HepG2 (cell line): ENCODE data around the gene DUSP7. TPM values are rescaled to one million over a fixed set of nuclear protein-coding genes. Genes with fewer than 3 reads are reported as not detected.

Experiments used
- ATAC-seq: fragments of 200-7000 bp; cut with Tn5 transposase; 3 replicates; pipeline ENCODE4 v1.9.1; 2020; ENCODE audit warnings: mild to moderate bottlenecking, moderate library complexity
- BruUV-seq: library from RNA; stranded (reverse); fragments of 400-500 nt; replicated peaks from 2 replicates; lab custom pipeline; 2021; lab: Mats Ljungman, UMichigan
- CTCF ChIA-PET: fragments of 300-600 bp; formaldehyde crosslinking; extraction: SDS; loops from one replicate; lab custom pipeline; 2021; ENCODE audit warnings: low total read pairs, inconsistent platforms, low intra/inter-chr PET ratio; lab: Yijun Ruan, JAX
- POLR2A ChIA-PET: fragments of 350-600 bp; sonication (Branson Sonifier 250); formaldehyde crosslinking; loops from one replicate; lab custom pipeline; 2020; ENCODE audit warnings: antibody characterized with exemption, inconsistent platforms; lab: Yijun Ruan, JAX
- DNase-seq: peaks from one replicate; pipeline ENCODE4 v3.0.0-alpha.2; 2015; ENCODE audit warnings: low spot score
- FAIRE-seq: peaks from 3 replicates; lab custom pipeline; 2011; peaks lifted over from hg19 to GRCh38; lab: Jason Lieb, UNC
- H2AFZ ChIP-seq: one replicate; pipeline ENCODE4 v1.6.1; 2011; ENCODE audit warnings: low read length, inconsistent platforms
- H3K27ac ChIP-seq: fragments of 300-600 bp; 3 replicates; pipeline ENCODE4 v1.8.0; 2011; ENCODE audit warnings: mixed run types, mild to moderate bottlenecking, mixed read lengths, low read length, inconsistent platforms; ENCODE audit not compliant: insufficient read depth; ENCODE audit errors: extremely low read length
- H3K27me3 ChIP-seq, 2 experiments: fragments of 200-600 bp in 1 of 2; 2 replicates in 1 of 2; 3 replicates in 1 of 2; pipeline versions ENCODE4 v1.6.0 to v1.8.0; 2011; ENCODE audit warnings: low read length in 2 of 2, mild to moderate bottlenecking in 2 of 2, moderate library complexity in 2 of 2, inconsistent platforms in 1 of 2; ENCODE audit not compliant: insufficient read depth in 2 of 2, control insufficient read depth in 1 of 2
- H3K36me3 ChIP-seq, 2 experiments: fragments of 200-600 bp in 1 of 2; replicated peaks in 1 of 2; 2 replicates in 1 of 2; 3 replicates in 1 of 2; pipeline versions ENCODE4 v1.5.1 to v1.8.0; 2011; ENCODE audit warnings: low read length in 2 of 2, inconsistent platforms in 1 of 2; ENCODE audit not compliant: insufficient read depth in 2 of 2, control insufficient read depth in 1 of 2
- H3K4me1 ChIP-seq: 2 replicates; pipeline ENCODE4 v1.5.1; 2012; ENCODE audit warnings: low read length, inconsistent platforms; ENCODE audit not compliant: insufficient read depth
- H3K4me2 ChIP-seq: 2 replicates; pipeline ENCODE4 v1.6.0; 2011; ENCODE audit warnings: low read depth, low read length, inconsistent platforms
- H3K4me3 ChIP-seq, 3 experiments: fragments of 200-600 bp in 1 of 3; sonication (generic), shearing (Covaris generic) in 1 of 3; replicated peaks in 1 of 3; 2 replicates each; pipeline ENCODE4 v1.5.1; 2011 to 2016; ENCODE audit warnings: low read length in 3 of 3, inconsistent platforms in 2 of 3, low read depth in 2 of 3, mild to moderate bottlenecking in 2 of 3, control low read depth in 1 of 3, mixed read lengths in 1 of 3; ENCODE audit not compliant: insufficient read depth in 1 of 3
- H3K79me2 ChIP-seq: one replicate; pipeline ENCODE4 v1.6.1; 2011; ENCODE audit warnings: low read length, inconsistent platforms; ENCODE audit not compliant: insufficient read depth
- H3K9ac ChIP-seq: 2 replicates; pipeline ENCODE4 v1.6.0; 2011; ENCODE audit warnings: mild to moderate bottlenecking, low read depth, low read length, inconsistent platforms; ENCODE audit not compliant: insufficient read depth
- H3K9me3 ChIP-seq: 2 replicates; pipeline ENCODE4 v1.5.1; 2012; ENCODE audit warnings: mild to moderate bottlenecking, low read length
- H4K20me1 ChIP-seq: 2 replicates; pipeline ENCODE4 v1.6.0; 2011; ENCODE audit warnings: inconsistent platforms, mild to moderate bottlenecking, low read length, moderate library complexity; ENCODE audit not compliant: insufficient read depth
- FLYWCH1 ChIP-seq: sonication (generic); formaldehyde crosslinking; IDR thresholded peaks from 2 replicates; pipeline ENCODE4 v1.8.1; 2023; ENCODE audit warnings: mild to moderate bottlenecking, missing genetic modification reagents
- GABPA ChIP-seq, 2 experiments: IDR thresholded peaks; 2 replicates each; pipeline ENCODE4 v1.6.1; 2011 to 2016; ENCODE audit warnings: low read depth in 2 of 2, low read length in 1 of 2, missing biosample characterization in 1 of 2, missing genetic modification characterization in 1 of 2
- HINFP ChIP-seq: sonication (generic); formaldehyde crosslinking; IDR thresholded peaks from 2 replicates; pipeline ENCODE4 v1.4.0; 2020; ENCODE audit warnings: low read depth, mild to moderate bottlenecking, missing genetic modification reagents
- JUN ChIP-seq: sonication (generic); formaldehyde crosslinking; IDR thresholded peaks from 2 replicates; pipeline ENCODE4 v1.4.0; 2020; ENCODE audit warnings: mild to moderate bottlenecking, missing genetic modification reagents
- TEAD2 ChIP-seq: sonication (generic); formaldehyde crosslinking; IDR thresholded peaks from 2 replicates; pipeline ENCODE4 v1.9.0; 2021; ENCODE audit warnings: missing genetic modification reagents
- TP53 ChIP-seq: sonication (generic); formaldehyde crosslinking; conservative IDR thresholded peaks from 2 replicates; pipeline ENCODE4 v1.4.0; 2020; ENCODE audit warnings: missing genetic modification reagents
- TRIM24 ChIP-seq: sonication (generic); formaldehyde crosslinking; IDR thresholded peaks from 2 replicates; pipeline ENCODE4 v1.8.0; 2022; ENCODE audit warnings: mild to moderate bottlenecking, missing genetic modification reagents
- XRCC5 ChIP-seq: fragments of 200-400 bp; formaldehyde crosslinking; optimal IDR thresholded peaks from 2 replicates; pipeline ENCODE3; 2017; ENCODE audit warnings: mild to moderate bottlenecking, low read length
- ZIK1 ChIP-seq: sonication (generic); formaldehyde crosslinking; IDR thresholded peaks from 2 replicates; pipeline ENCODE4 v1.5.0; 2020; ENCODE audit warnings: mild to moderate bottlenecking, low read depth, missing genetic modification reagents, borderline replicate concordance
- ZNF687 ChIP-seq: sonication (generic); formaldehyde crosslinking; IDR thresholded peaks from 2 replicates; pipeline ENCODE4 v1.5.1; 2020; ENCODE audit warnings: mild to moderate bottlenecking, missing genetic modification reagents, moderate library complexity
- WGBS: methylation state at CpG from one replicate; pipeline ENCODE4 v1.1.6; 2017; ENCODE audit warnings: low lambda C conversion rate; 5-methylcytosine and 5-hydroxymethylcytosine counted together
- in situ Hi-C: cut with HindIII; loops from 2 replicates; pipeline ENCODE4 v1.10.0; 2017; ENCODE audit warnings: low pct_unique_long_range_greater_than_20kb; ENCODE audit not compliant: extremely low pct_ligation_motif_present
- intact Hi-C: fragments of 100-400 bp; cut with micrococcal nuclease; formaldehyde crosslinking; loops from one replicate; pipeline ENCODE4 v1.10.0; 2022; ENCODE audit not compliant: unreplicated experiment
- polyA plus RNA-seq, 8 experiments: library from polyadenylated mRNA; depleted of rRNA in 3 of 8; stranded (reverse) in 7 of 8; unstranded in 1 of 8; fragments of >200 nt; fragmentation: Illumina TruSeq in 4 of 8; extraction: Trizol in 4 of 8; gene quantifications; 2 replicates each; pipeline versions ENCODE4 v1.2.1 to v1.2.3, GENCODE V29; 2011 to 2016; ENCODE audit warnings: low read depth in 4 of 8, missing spikeins in 1 of 8, mixed read lengths in 1 of 8; ENCODE audit not compliant: insufficient read depth in 1 of 8
- total RNA-seq, 5 experiments: library from RNA; depleted of rRNA; stranded (reverse); fragments of >200 nt; fragmentation: Illumina TruSeq; extraction: Trizol; gene quantifications; 2 replicates each; pipeline ENCODE4 v1.2.3, GENCODE V29; 2016; ENCODE audit warnings: low read depth in 1 of 5

The DUSP7 gene
- total and polyA plus RNA-seq, 2 of the 13 experiments (the other 11 are each of a cell fraction or from before 2014, with no cell fraction given): 6.6 to 8.8 TPM

- 87% methylated on average over 4 of the region's 4 CpGs for WGBS
- ATAC-seq: no peak
- POLR2A ChIA-PET: no interaction called here
- Histone ChIP-seq H2AFZ (no peak overlapping the region), H3K9me3 (no peaks in the 10 kb centered on the region), H3K9ac (no peak overlapping the region; the same call in 1 of the 2 replicates), H4K20me1 (no peaks in the 10 kb centered on the region), H3K4me2 (no peak overlapping the region), H3K4me1 (peaks cover 53% of the 10 kb centered on the region), H3K27ac (no peak overlapping the region), H3K79me2 (no peaks in the 10 kb centered on the region), H3K4me3 (no peak overlapping the region), H3K27me3 (no peaks in the 10 kb centered on the region), H3K36me3 (0 out of 5 replicates have a peak, but pooled peaks cover 0 to 13% of the 10 kb centered on the region in 2 experiments)
- BruUV-seq: no TSS peak
- no peak for DNase-seq
- CTCF ChIA-PET: no interaction called here
- no peak for FAIRE-seq
- TF ChIP-seq GABPA (IDR thresholded peaks at IDR 0.05; ENCODE audit: low read depth, low read length) (no peak), GABPA (CRISPR knock-in tag; IDR thresholded peaks at IDR 0.05; ENCODE audit: low read depth) (no peak), FLYWCH1 (no peak), TEAD2 (CRISPR knock-in tag) (no peak), ZIK1 (CRISPR knock-in tag) (no peak), JUN (CRISPR knock-in tag) (no peak), TRIM24 (no peak), TP53 (no peak)
- intact Hi-C loops: no loop called here
- in situ Hi-C loops: no loop called here
Measured at GRCh38 chr3:52089691-52090090, 33.3 kb upstream of the DUSP7 start.

- intact Hi-C loops: no loop called here
- Histone ChIP-seq H3K4me3 (no peak overlapping the region), H3K4me1 (peaks cover 55% of the 10 kb centered on the region), H4K20me1 (no peaks in the 10 kb centered on the region), H3K27me3 (no peaks in the 10 kb centered on the region), H3K27ac (no peak overlapping the region), H3K4me2 (no peak overlapping the region), H3K9me3 (no peaks in the 10 kb centered on the region), H3K9ac (no peak overlapping the region), H3K79me2 (no peaks in the 10 kb centered on the region), H2AFZ (no peak overlapping the region), H3K36me3 (0 out of 5 replicates have a peak, but pooled peaks cover 0 to 5% of the 10 kb centered on the region in 2 experiments)
- ChIA-PET POLR2A (no interaction called here), CTCF (no interaction called here)
- in situ Hi-C loops: no loop called here
- BruUV-seq: no TSS peak
- FAIRE-seq (no peak), DNase-seq (peak; percentile 22), ATAC-seq (peak; percentile 40)
- WGBS: 76% methylated on average over 16 of the region's 17 CpGs
- TF ChIP-seq ZNF687 (CRISPR knock-in tag) (peak; percentile 62), HINFP (CRISPR knock-in tag) (no peak), XRCC5 (peak; percentile 26)
Measured at GRCh38 chr3:52088445-52089367, 32.3 kb upstream of the DUSP7 start.
